DOHH2 (cell line): ENCODE measurements around the gene ARL14.

Experiments
- H3F3A ChIP-seq: fragments of 200-600 bp; sonication (generic), shearing (Covaris generic); 2 replicates; pipeline ENCODE4 v1.6.0; 2016; ENCODE audit warnings: antibody characterized with exemption, mild to moderate bottlenecking; ENCODE audit not compliant: control insufficient read depth, insufficient read depth
- H3K27ac ChIP-seq: fragments of 200-600 bp; sonication (generic); 2 replicates; pipeline ENCODE4 v1.5.1; 2014; ENCODE audit warnings: low read depth, mild to moderate bottlenecking, low read length, moderate library complexity
- H3K27me3 ChIP-seq: fragments of 200-600 bp; sonication (generic); 2 replicates; pipeline ENCODE4 v1.6.1; 2014; ENCODE audit warnings: mild to moderate bottlenecking, low read length, mixed read lengths; ENCODE audit not compliant: control insufficient read depth
- H3K36me3 ChIP-seq: fragments of 200-600 bp; sonication (generic); 2 replicates; pipeline ENCODE4 v1.6.1; 2014; ENCODE audit warnings: mild to moderate bottlenecking, low read length, moderate library complexity, mixed read lengths; ENCODE audit not compliant: control insufficient read depth
- H3K4me1 ChIP-seq: fragments of 200-600 bp; sonication (generic); 2 replicates; pipeline ENCODE4 v1.6.1; 2014; ENCODE audit warnings: mild to moderate bottlenecking, low read length, mixed read lengths; ENCODE audit not compliant: control insufficient read depth
- H3K4me2 ChIP-seq: fragments of 200-600 bp; sonication (generic); 2 replicates; pipeline ENCODE4 v1.6.0; 2014; ENCODE audit warnings: mild to moderate bottlenecking, low read length, moderate library complexity
- H3K4me3 ChIP-seq: fragments of 200-600 bp; sonication (generic); 2 replicates; pipeline ENCODE4 v1.5.1; 2014; ENCODE audit warnings: mild to moderate bottlenecking, low read length, mixed read lengths
- H3K79me2 ChIP-seq: fragments of 200-600 bp; sonication (generic); 2 replicates; pipeline ENCODE4 v1.6.1; 2014; ENCODE audit warnings: mild to moderate bottlenecking, low read length, mixed read lengths; ENCODE audit not compliant: control insufficient read depth
- H3K9me2 ChIP-seq: fragments of 200-600 bp; sonication (generic); replicated peaks from 2 replicates; pipeline ENCODE4 v1.6.1; 2014; ENCODE audit warnings: mild to moderate bottlenecking, low read length, mixed read lengths; ENCODE audit not compliant: control insufficient read depth
- H3K9me3 ChIP-seq: fragments of 200-600 bp; sonication (generic); 2 replicates; pipeline ENCODE4 v1.6.1; 2014; ENCODE audit warnings: antibody characterized with exemption, low read length, mixed read lengths; ENCODE audit not compliant: control insufficient read depth, insufficient read depth
- H4K20me1 ChIP-seq: fragments of 200-600 bp; sonication (generic); 2 replicates; pipeline ENCODE4 v1.6.0; 2014; ENCODE audit warnings: low read depth, mild to moderate bottlenecking, antibody characterized with exemption, low read length, moderate library complexity; ENCODE audit not compliant: control insufficient read depth, insufficient read depth
- CTCF ChIP-seq: fragments of 200-600 bp; sonication (generic); IDR thresholded peaks from one replicate; pipeline ENCODE4 v1.5.1; 2014; ENCODE audit warnings: antibody characterized with exemption, mild to moderate bottlenecking, low read depth, low read length; ENCODE audit not compliant: poor library complexity, severe bottlenecking
- EZH2phosphoT487 ChIP-seq: fragments of 200-600 bp; sonication (generic); IDR thresholded peaks from 2 replicates; pipeline ENCODE4 v1.6.1; 2017; ENCODE audit warnings: borderline replicate concordance, mild to moderate bottlenecking, antibody characterized with exemption, low read length, moderate library complexity, mixed read lengths

ARL14 gene

GRCh38 chr3:160660902-160661301, 16.1 kb upstream of the ARL14 start:
- TF ChIP-seq CTCF = no peak
- no peak for TF ChIP-seq EZH2phosphoT487
- Histone ChIP-seq H4K20me1 (no peaks in the 10 kb centered on the region), H3K79me2 (no peaks in the 10 kb centered on the region), H3K4me2 (no peak overlapping the region), H3K4me1 (peaks cover 3% of the 10 kb centered on the region), H3K36me3 (no peaks in the 10 kb centered on the region), H3K4me3 (no peak overlapping the region), H3F3A (no peaks in the 10 kb centered on the region), H3K27me3 (no peaks in the 10 kb centered on the region), H3K9me3 (no peaks in the 10 kb centered on the region), H3K9me2 (no peaks in the 10 kb centered on the region), H3K27ac (no peak overlapping the region)

DNA sequence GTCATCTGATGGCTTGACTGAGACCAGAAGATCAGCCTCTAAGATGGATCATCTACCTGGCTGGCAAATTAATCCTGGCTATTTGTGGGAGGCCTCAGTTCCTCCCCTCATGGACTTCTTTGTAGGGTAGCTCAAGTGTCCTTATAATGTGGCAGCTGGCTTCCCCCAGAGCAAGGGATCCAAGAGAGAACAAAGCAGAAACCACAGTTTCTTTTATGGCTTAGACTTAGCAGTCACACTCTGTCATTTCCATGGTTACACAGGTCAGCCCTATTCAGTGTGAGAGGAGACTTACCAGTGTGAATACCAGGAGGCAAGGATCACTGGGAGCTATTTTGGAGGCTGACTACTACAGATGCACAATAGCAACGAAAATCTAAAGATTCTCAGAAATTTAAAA, 15.3 kb upstream of the ARL14 start:
- no peak for TF ChIP-seq EZH2phosphoT487
- TF ChIP-seq CTCF = no peak
- Histone ChIP-seq H3K27ac (no peak overlapping the region), H3K4me2 (no peak overlapping the region), H3K79me2 (no peaks in the 10 kb centered on the region), H3K9me3 (no peaks in the 10 kb centered on the region), H3F3A (no peaks in the 10 kb centered on the region), H3K36me3 (no peaks in the 10 kb centered on the region), H4K20me1 (no peaks in the 10 kb centered on the region), H3K4me1 (peaks cover 9% of the 10 kb centered on the region), H3K27me3 (no peaks in the 10 kb centered on the region), H3K9me2 (no peaks in the 10 kb centered on the region), H3K4me3 (no peak overlapping the region)

DNA sequence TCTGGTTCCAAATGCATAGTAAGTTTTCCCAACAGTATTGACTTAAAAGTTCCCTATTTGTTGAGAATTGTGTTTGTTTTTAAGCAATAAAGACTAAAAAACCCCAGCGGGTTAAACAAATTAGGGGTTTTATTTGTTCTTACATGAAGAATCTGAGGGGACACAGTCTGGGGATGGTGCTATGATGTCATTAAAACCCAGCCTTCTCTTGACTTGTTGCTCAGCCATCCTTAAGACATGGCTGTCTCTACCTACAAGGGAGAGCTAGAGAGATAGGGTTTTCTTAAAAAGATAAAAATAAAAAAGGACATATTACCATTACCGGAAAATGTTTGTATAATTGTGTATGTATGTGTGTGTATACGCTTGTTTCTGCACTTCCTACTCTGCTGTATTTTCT, 11.7 kb upstream of the ARL14 start:
- TF ChIP-seq CTCF = no peak
- TF ChIP-seq EZH2phosphoT487 = no peak
- no peaks in the 10 kb centered on the region for H3F3A ChIP-seq
- no peaks in the 10 kb centered on the region for H3K9me2 ChIP-seq
- H4K20me1 ChIP-seq = no peaks in the 10 kb centered on the region
- H3K27me3 ChIP-seq = no peaks in the 10 kb centered on the region
- no peak overlapping the region for H3K4me2 ChIP-seq
- no peaks in the 10 kb centered on the region for H3K79me2 ChIP-seq
- H3K4me1 ChIP-seq = peaks cover 9% of the 10 kb centered on the region
- no peak overlapping the region for H3K27ac ChIP-seq
- H3K9me3 ChIP-seq = no peaks in the 10 kb centered on the region
- H3K4me3 ChIP-seq = no peak overlapping the region
- H3K36me3 ChIP-seq = no peaks in the 10 kb centered on the region
